AG09309 (cell line): ENCODE results near the gene PTPN4.

ENCODE experiments used
- DNase-seq: peaks from one replicate; pipeline ENCODE4 v3.0.0-alpha.2; 2010; ENCODE audit warnings: low read depth
- H3K4me3 ChIP-seq: 2 replicates; pipeline ENCODE4 v1.5.1; 2011; ENCODE audit warnings: mild to moderate bottlenecking, low read depth, low read length, moderate library complexity; ENCODE audit not compliant: control insufficient read depth
- TF ChIP-seq, protein P1 (sequence below): IDR thresholded peaks from 2 replicates; pipeline ENCODE4 v1.5.1; 2011; ENCODE audit warnings: mild to moderate bottlenecking, low read depth, low read length, inconsistent platforms; ENCODE audit not compliant: insufficient read depth, control insufficient read depth; ENCODE audit errors: missing control alignments

The PTPN4 gene

DNA sequence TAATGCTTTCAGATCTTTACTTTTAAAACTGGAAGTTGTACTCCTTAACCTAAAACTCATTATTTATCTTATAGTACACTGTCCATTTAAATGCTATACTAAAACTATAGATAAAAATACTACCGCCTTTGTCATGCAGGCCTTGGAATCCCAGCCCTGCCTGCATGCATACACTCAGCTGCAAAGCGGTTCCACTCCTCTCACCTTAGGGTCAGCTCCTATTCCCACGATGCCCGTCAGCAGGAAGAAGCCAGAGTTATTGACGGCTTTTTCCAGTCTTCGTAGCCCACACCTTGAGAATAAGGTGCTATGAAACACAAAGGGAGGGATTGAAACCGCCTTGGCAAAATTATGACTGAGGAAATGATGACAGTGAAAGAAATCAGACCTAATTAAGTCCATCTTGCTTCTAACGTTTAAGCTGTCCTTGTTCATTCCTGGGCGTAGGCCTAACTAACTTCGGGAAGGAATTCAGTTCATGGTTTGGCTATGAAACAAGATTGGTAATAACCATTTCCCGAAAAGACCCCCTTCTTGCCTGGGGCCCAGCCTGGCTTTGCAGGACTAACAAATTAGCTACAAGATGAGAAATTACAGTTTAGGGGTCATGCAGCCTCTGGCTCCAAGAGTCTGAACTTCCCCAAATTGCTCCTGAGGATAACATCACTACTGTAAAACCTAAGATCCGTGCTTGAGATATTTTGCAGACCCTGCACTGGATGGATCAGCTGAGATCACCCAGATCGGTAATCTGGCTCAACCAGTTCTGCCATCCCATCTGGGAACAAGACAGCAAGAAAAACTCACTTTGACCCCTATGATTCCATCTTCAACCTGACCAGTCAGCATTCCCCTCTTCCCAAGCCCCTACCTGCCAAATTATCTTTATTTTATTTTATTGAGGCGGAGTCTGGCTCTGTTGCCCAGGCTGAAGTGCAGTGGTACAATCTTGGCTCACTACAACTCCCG is 270.2 kb downstream of the PTPN4 start:
- TF ChIP-seq, protein P1, sequence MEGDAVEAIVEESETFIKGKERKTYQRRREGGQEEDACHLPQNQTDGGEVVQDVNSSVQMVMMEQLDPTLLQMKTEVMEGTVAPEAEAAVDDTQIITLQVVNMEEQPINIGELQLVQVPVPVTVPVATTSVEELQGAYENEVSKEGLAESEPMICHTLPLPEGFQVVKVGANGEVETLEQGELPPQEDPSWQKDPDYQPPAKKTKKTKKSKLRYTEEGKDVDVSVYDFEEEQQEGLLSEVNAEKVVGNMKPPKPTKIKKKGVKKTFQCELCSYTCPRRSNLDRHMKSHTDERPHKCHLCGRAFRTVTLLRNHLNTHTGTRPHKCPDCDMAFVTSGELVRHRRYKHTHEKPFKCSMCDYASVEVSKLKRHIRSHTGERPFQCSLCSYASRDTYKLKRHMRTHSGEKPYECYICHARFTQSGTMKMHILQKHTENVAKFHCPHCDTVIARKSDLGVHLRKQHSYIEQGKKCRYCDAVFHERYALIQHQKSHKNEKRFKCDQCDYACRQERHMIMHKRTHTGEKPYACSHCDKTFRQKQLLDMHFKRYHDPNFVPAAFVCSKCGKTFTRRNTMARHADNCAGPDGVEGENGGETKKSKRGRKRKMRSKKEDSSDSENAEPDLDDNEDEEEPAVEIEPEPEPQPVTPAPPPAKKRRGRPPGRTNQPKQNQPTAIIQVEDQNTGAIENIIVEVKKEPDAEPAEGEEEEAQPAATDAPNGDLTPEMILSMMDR: no peak
- no peak overlapping the region for H3K4me3 ChIP-seq
- DNase-seq: no peak

DNA sequence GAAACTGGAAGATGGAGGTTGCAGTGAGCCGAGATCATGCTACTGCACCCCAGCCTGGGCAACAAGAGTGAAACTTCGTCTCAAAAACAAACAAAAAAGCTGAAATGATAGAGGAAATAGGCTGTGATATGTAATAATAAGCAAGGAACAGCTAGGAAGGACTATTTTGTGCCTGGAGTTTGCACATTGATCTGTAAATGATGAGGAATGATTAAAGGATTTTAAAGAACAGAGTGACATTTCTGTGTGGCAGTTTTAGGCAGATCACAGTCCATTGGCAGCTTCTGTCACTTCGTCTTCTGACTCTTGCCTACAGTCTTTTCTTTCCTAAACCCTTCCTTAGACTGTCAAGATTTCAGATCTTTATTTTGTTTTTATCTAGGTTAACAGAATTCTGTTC is 272.6 kb downstream of the PTPN4 start:
- no peak overlapping the region for H3K4me3 ChIP-seq
- TF ChIP-seq, protein P1: no peak
- no peak for DNase-seq
